Muscle of arm (tissue), 14 donors: ENCODE results near the gene OR10T2. TPM values are rescaled to one million over a fixed set of nuclear protein-coding genes. Genes with fewer than 3 reads are reported as not detected.
"Not testable (repeated sequence)": the region's sequence is repeated elsewhere in the genome, so short reads cannot be mapped to it uniquely, and the experiment has no call there.

Experiments used
- DNase-seq: peaks from one replicate; pipeline ENCODE4 v3.0.0-alpha.2; 2013
- long read RNA-seq, 11 donors: transcript quantifications; one replicate each; lab custom pipeline, GENCODE V29; 2026
- polyA plus RNA-seq, 12 donors: library from polyadenylated mRNA; unstranded; fragments of 120-200 nt; gene quantifications; one replicate each; pipeline ENCODE4 v1.2.1, GENCODE V29; 2013; ENCODE audit not compliant: insufficient read length in 12 of 12

OR10T2 gene
- polyA plus RNA-seq: not detected
- long read RNA-seq, donor 1: 0 reads
- long read RNA-seq, donor 2: 0 reads
- long read RNA-seq, donor 3: 0 reads
- long read RNA-seq, donor 4: 0 reads
- long read RNA-seq, donor 5: 0 reads
- long read RNA-seq, donor 6: 0 reads
- long read RNA-seq, donor 7: 0 reads
- long read RNA-seq, donor 8: 0 reads
- long read RNA-seq, donor 9: 0 reads
- long read RNA-seq, donor 10: 0 reads
- long read RNA-seq, donor 11: 0 reads

DNA sequence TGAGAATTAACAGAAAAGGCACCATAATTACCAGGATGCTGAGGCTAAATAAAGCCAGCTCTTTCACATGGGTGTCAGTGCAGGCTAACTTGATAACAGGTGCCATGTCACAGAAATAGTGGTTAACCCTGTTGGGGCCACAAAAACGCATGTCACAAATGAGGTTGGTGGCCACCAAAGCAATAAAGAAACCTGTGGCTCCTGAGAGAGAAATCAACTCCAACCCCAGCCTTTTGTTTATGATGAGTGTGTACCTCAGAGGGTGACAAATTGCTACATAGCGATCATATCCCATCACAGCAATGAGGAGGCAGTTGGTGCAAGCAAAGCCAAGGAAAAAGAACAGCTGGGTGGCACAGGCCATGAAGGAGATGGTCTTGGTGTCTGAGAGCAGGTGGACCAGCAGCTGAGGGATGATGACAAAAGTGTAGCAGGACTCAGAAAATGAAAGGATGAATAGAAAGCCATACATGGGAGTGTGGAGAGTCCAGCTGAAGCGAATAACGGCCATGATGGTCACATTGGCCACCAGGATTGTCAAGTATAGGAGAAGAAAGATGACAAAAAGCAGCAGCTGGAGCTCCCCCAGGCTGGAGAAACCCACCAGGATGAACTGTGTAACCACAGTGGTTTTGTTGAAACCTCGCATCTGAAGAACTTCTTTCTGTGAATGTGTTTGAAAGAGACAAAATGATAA is at the start of gene OR10T2:
Gene OR10T2 (minus strand): TSS at position 649 of the 697 bp plus-strand sequence. CDS start 0 bp downstream, at position 649.
- no peak for DNase-seq

DNA sequence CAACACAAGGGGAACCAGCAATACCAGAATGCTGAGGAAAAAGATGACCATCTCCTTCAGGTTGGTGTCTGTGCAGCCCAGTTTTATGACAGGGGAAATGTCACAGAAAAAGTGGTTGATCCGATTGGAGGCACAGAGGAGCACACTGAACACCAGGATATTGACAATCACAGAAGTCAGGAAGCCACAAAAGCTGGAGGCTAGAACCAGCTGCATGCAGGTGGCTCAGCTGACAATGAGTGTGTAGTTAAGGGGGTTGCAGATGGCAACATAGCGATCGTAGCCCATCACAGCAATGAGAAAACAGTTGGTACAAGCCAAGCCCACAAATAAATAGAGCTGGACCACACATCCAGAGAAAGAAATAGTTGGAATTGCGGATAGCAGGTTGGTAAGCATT is 46.1 kb upstream of the OR10T2 start:
- DNase-seq: no peak

DNA sequence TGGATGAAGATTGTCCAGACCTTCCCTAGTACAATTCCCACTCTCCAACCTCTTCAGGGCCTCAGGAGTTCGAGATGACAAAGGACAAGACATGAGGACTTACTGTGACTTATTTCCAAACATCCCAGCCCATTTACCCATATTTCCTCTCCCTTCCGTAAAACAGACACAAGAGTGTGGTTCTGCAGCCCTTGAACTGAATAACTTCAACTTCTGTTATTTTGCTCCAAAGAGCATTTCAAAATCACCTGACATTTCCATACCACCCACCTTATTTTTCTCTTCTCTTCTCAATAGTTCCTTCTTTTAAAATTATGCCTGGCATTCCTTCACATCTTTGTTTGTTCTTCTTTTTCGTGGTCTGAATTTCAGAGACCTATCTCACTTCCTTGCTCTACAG is 35.5 kb upstream of the OR10T2 start:
- DNase-seq: no peak

DNA sequence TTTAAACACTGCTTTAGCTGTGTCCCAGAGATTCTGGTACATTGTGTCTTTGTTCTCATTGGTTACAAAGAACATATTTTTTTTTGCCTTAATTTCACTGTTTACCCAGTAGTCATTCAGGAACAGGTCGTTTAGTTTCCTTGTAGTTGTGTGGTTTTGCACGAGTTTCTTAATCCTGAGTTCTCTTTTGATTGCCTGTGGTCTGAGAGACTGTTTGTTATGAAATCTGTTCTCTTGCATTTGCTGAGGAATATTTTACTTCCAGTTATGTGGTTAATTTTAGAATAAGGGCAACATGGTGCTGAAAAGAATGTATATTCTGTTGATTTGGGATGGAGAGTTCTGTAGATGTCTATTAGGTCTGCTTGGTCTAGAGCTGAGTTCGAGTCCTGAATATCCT is 30.9 kb upstream of the OR10T2 start:
- not testable (repeated sequence) for DNase-seq

DNA sequence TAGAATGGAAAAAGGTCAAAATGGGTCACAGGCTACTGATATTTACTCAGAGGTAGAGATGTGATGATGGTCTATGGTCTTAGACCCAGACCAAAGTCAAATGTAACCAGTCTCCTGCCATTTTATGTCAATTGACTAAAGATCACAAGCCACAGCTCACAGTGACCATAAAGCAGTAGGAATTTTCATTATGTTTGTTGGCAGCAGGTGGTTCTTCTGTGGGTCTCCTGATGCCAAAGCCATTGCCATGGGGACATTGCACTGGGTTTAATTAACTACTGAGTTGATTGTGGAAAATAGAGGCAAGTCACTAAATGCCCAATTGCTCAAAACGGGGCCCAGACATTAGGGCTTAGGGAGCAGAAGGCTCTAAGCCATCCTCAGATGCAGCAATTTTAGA is 26.9 kb upstream of the OR10T2 start, which contains the start of gene OR10K2:
Gene OR10K2 (minus strand): TSS at position 101 of the 400 bp plus-strand sequence. CDS start 5,371 bp downstream, outside the sequence.
- DNase-seq: no peak

- DNase-seq: no peak
These were observed 25.8 kb upstream of the OR10T2 start for GRCh38 chr1:158425027-158425426.

- no peak for DNase-seq
These were observed 22.9 kb upstream of the OR10T2 start for GRCh38 chr1:158422212-158422611.

DNA sequence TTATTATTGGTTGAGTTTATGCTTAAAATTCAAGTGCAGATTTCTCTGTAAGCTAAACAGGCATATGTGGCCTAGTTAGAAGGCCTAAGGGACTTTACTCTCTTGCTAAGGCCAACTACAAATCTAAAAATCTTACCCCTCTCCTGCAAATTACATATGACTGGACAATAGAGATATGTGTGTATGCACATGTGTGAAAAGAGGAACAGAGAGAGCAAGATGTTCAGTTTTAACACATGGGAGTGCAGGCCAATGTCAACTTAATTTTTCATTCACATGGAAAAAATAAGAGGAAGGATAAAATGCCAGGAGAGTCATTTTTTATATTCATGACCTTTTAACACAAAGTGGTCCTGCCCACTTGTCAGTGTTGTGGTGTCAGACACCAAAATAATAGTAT is 18.3 kb upstream of the OR10T2 start:
- no peak for DNase-seq

DNA sequence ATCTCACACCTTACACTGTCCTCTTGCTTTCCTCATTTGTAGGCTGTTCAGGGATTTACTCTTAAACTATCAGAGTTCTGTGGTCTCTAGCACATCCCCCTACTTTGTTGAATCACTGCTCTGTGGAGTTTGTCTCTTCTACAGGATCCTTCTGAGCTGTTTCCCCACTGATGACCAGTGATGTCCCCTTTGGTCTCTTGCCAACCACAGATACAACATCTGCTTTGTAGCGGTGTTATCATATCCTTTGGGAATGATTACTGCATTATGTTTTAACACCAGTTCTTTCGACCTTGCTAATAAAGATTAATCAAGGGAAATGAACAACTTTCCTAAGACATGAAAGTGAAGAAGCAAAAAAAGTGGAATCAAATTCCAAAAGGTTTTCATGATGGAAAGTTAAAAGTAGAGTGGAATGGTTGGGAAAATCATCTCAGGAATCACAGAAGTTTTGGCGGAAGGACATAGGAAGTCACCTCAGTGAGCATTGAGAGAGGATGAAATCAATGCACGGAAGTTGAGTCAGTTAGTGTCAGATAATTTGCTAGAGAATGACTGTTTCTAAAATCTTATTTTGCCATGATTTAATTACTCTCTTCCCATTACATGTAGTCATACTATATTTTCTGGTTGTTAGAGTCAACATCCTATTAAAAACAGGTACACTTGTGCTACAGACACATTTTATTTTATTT is 15.5 kb upstream of the OR10T2 start:
- DNase-seq: no peak

- DNase-seq: no peak
These were observed 7.8 kb upstream of the OR10T2 start for GRCh38 chr1:158407092-158407491.

DNA sequence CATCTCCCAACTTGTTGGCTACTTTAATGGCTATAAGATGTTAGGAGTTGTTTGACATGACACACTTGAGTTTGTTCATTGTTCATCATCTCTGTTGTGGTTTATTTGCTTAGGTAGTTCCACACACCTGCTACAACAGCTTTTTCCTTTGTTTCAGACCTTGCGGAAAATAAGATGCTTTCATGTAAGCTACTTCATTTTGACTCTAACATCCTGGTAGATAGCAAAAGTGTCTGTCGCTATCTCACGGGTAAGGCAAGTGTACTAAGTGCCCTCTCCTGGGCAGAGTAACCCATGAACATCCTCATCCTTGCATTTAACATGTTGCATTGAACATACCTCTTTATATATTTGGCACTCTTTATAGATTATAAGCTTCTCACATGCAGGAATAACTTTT is 1.6 kb upstream of the OR10T2 start:
- DNase-seq: no peak

DNA sequence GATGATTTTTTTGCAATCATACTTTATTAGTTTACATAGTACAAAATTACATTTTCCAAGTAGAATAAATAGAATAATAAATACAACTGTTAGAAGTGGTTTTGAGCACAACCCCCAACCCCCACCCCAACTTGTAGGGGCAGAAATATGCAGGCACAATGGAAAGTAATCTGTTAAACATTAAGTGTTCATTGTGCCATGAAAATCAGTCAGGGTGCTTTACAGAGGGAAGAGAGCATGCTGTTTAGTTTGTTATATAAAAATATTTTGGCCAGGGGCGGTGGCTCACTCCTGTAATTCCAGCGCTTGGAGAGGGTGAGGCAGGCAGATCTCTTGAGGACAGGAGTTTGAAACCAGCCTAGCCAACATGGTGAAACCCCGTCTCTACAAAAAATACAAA is 2.6 kb downstream of the OR10T2 start:
- DNase-seq: no peak

DNA sequence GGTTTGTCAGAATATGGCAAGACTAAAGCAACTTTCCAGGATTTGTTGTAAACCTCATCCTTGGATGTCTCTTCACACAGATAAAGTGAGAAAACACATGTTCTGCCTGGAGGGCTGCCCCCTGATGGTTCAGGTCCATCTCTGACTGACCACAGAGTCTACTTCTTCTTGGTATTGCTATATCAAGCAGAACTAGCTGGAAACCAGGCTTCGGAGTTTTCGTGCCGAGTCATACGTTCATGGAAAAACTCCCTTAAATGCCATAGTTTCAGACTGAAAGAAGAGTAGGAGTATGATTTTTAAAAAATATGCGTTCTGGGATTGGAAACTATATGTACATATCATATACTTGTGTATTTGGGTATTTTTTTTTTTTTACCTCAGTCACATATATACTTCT is 5.8 kb downstream of the OR10T2 start:
- DNase-seq: no peak

DNA sequence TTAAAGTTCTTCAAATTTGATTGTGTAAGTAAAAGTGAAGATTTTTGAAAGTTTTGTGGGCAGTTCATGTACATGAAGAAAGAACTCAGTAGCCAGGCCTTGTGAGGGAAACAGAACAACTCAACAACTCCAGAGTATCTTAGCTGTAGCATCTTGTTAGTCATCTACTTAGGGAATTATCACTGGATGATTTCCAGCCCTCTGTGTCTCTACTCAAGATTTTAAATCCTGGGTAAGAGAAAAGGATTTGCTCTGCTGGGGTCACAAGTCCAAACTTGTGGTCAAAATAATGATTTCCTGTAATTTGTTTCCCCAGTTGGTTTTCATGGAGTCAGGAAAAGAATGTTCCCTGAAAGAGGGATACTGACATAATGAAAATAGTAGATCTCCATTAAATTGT is 8.2 kb downstream of the OR10T2 start:
- DNase-seq: no peak

DNA sequence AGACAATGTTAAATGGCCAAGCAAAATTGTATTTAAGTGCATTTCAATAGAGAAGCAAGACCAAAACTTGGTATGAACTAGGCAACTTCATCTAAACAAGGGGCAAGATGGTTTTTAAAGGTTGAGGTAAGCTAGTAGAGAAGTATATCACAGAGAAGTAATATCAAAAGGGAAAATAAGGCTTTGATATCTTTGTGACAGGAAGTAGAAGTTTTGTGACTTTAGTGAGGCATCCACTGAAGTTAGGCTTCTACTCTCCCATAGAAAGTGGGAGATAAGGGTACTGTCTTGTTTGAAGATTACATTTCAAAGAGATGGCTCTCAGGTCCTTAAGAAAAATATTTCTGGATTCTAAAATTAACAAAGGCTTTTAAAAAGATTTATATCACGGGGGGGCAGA is 8.9 kb downstream of the OR10T2 start:
- DNase-seq: no peak

DNA sequence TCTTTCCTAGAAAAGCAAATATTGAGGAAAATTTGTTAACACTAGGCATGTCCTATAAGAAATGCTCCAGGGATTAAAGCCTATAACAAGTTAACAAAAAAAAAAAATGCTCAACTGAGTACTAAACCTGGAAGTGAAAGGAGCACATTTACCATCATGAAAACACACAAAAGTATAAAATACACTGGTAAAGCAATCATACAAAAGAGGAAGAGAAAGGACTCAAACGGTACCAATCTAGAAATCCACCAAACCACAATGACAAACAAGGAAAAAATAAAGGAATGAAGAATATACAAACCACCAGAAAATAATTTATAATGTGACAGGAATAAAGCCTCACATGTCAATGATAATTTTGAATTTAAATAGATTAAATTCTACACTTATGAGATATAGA is 24.4 kb downstream of the OR10T2 start:
- DNase-seq: no peak

- DNase-seq: not testable (repeated sequence)
These were observed 25.2 kb downstream of the OR10T2 start for GRCh38 chr1:158374101-158374500.

- DNase-seq: no peak
These were observed 27.9 kb downstream of the OR10T2 start for GRCh38 chr1:158371188-158371953.

GRCh38 chr1:158366783-158367182 is 32.5 kb downstream of the OR10T2 start:
- no peak for DNase-seq

DNA sequence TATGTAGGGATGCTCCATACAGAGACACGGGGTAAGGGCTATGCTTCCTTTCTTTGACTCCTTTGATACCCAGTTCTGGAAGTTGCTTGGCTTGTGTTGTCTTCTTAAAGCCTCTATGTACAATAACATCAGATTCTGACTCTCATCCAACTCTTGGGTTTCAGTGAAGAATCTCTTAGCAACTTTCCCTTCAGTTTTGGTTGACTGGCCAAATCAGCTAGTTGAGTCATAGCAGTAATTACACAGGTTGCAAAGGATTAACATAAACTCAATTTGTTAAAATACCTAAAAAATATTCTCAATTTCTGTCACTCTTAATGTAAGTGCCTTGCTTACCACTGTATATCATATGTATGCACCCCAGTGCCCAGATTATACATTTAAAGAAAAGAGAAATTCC is 36.3 kb downstream of the OR10T2 start:
- no peak for DNase-seq

DNA sequence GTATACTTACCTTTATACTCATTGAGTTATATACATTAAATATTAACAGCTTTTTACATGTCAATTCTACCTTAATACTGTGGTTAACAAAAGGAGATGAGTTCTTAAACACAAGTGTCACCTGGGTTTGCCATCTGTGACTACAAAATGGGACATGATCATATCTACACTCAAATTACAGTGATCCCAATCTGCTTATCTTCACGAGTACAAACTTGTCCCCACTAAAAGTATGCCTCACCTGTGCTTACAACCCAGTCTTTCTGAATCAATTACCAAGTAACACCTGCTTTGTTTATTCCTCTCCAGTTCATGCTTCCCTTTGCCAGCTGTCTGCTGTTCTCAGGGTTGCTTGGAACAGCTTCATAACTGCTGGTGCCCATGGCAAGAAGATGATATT is 36.8 kb downstream of the OR10T2 start:
- DNase-seq: no peak

- no peak for DNase-seq
These were observed 41.8 kb downstream of the OR10T2 start for GRCh38 chr1:158357441-158357840.
